ENCODE results near the gene TRIM26. TPM values are rescaled to one million over a fixed set of nuclear protein-coding genes. Genes with fewer than 3 reads are reported as not detected.

Gene TRIM26
- total and polyA plus RNA-seq, 2 of the 13 experiments (the other 11 are each of a cell fraction or from before 2014, with no cell fraction given): 27.1 to 38.7 TPM

- TF ChIP-seq ZGPAT (CRISPR knock-in tag; IDR thresholded peaks at IDR 0.05) (0 out of 2 replicates have a peak, but pooled peaks have one; percentile 48), IRF2 (CRISPR knock-in tag; IDR thresholded peaks at IDR 0.05) (peak; percentile 23; the same call in 1 of the 2 replicates), PAXIP1 (CRISPR knock-in tag; conservative IDR thresholded peaks at IDR 0.05) (peak; percentile 32; the same call in 1 of the 2 replicates), ZNF710 (CRISPR knock-in tag; IDR thresholded peaks at IDR 0.05; ENCODE audit: borderline replicate concordance) (0 out of 2 replicates have a peak, but pooled peaks have one; percentile 36), ZNF780A (CRISPR knock-in tag; IDR thresholded peaks at IDR 0.05) (0 out of 2 replicates have a peak, but pooled peaks have one; percentile 51), ELF1 (CRISPR knock-in tag; IDR thresholded peaks at IDR 0.05) (no peak; the same call in 1 of the 2 replicates), SMAD3 (CRISPR knock-in tag; IDR thresholded peaks at IDR 0.05) (peak; percentile 55; the same call in 1 of the 2 replicates), STAG1 (CRISPR knock-in tag; IDR thresholded peaks at IDR 0.05) (peak; percentile 89), KLF16 (CRISPR knock-in tag; IDR thresholded peaks at IDR 0.05) (0 out of 4 replicates have a peak, but pooled peaks of 1 of the 2 experiments have one; percentile 34), MIER3 (CRISPR knock-in tag; IDR thresholded peaks at IDR 0.05; ENCODE audit: borderline replicate concordance) (0 out of 2 replicates have a peak, but pooled peaks have one; percentile 39), KAT8 (CRISPR knock-in tag; IDR thresholded peaks at IDR 0.05) (peak; percentile 49; the same call in 1 of the 2 replicates), THRA (CRISPR knock-in tag; IDR thresholded peaks at IDR 0.05; ENCODE audit: borderline replicate concordance) (0 out of 2 replicates have a peak, but pooled peaks have one; percentile 17), ARID5B (CRISPR knock-in tag; IDR thresholded peaks at IDR 0.05) (peak; percentile 34; the same call in 1 of the 2 replicates), JUN (CRISPR knock-in tag; IDR thresholded peaks at IDR 0.05) (no peak)
Measured at GRCh38 chr6:30169658-30170614, 43.3 kb downstream of the TRIM26 start (continued).
